Measurements from ENCODE around the gene PHOSPHO1. TPM values are rescaled to one million over a fixed set of nuclear protein-coding genes. Genes with fewer than 3 reads are reported as not detected.
A peak's percentile ranks its signal among the peaks of the same experiment; 100 is the strongest.

Gene PHOSPHO1
- total and polyA plus RNA-seq, 2 of the 13 experiments (the other 11 are each of a cell fraction or from before 2014, with no cell fraction given), result not detected

DNA sequence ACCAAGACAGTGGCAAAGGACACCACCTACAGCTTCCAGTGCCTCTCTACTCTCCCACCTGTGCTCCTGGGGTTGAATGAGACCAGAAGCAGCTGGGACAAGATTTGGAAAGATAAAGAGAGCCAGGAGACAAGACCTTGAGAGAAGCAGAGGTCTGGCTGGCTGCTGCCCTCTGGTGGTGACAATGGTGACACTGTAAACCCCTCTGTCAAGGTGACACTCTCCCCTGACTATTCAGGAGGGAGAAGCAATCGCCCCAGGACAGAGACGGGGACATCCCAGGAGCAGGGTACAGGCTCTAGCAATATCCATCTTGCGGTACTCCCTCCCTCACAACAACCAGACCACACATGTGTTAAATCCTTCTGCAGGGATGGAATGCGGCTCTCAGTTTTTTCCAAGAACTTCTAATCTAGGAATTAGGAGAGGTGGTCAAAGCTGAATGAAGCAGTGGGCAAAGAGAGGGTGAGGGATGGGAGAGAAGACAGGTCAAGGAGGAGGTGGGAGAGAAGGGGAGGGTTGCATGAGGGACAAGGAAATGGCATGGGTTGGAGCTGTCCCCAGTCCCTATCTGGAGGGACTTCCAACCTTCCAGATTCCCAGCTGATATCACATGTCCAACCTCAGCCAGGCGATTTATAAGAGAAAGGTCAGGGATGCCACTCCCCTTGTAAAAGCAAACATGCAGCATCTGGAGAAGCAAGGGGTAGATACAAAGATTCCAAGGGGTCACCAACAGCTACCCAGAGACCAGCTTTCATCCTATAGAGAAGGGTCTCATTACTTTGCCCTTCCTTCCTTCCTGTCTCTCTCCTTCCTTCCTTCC is 2.9 kb downstream of the PHOSPHO1 start (continued):
- TF ChIP-seq, protein P1, sequence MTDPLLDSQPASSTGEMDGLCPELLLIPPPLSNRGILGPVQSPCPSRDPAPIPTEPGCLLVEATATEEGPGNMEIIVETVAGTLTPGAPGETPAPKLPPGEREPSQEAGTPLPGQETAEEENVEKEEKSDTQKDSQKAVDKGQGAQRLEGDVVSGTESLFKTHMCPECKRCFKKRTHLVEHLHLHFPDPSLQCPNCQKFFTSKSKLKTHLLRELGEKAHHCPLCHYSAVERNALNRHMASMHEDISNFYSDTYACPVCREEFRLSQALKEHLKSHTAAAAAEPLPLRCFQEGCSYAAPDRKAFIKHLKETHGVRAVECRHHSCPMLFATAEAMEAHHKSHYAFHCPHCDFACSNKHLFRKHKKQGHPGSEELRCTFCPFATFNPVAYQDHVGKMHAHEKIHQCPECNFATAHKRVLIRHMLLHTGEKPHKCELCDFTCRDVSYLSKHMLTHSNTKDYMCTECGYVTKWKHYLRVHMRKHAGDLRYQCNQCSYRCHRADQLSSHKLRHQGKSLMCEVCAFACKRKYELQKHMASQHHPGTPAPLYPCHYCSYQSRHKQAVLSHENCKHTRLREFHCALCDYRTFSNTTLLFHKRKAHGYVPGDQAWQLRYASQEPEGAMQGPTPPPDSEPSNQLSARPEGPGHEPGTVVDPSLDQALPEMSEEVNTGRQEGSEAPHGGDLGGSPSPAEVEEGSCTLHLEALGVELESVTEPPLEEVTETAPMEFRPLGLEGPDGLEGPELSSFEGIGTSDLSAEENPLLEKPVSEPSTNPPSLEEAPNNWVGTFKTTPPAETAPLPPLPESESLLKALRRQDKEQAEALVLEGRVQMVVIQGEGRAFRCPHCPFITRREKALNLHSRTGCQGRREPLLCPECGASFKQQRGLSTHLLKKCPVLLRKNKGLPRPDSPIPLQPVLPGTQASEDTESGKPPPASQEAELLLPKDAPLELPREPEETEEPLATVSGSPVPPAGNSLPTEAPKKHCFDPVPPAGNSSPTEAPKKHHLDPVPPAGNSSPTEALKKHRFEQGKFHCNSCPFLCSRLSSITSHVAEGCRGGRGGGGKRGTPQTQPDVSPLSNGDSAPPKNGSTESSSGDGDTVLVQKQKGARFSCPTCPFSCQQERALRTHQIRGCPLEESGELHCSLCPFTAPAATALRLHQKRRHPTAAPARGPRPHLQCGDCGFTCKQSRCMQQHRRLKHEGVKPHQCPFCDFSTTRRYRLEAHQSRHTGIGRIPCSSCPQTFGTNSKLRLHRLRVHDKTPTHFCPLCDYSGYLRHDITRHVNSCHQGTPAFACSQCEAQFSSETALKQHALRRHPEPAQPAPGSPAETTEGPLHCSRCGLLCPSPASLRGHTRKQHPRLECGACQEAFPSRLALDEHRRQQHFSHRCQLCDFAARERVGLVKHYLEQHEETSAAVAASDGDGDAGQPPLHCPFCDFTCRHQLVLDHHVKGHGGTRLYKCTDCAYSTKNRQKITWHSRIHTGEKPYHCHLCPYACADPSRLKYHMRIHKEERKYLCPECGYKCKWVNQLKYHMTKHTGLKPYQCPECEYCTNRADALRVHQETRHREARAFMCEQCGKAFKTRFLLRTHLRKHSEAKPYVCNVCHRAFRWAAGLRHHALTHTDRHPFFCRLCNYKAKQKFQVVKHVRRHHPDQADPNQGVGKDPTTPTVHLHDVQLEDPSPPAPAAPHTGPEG (CRISPR knock-in tag; IDR thresholded peaks at IDR 0.05), result no peak
- TF ChIP-seq ZNF256 (CRISPR knock-in tag; conservative IDR thresholded peaks at IDR 0.05), result no peak
- no peak for TF ChIP-seq ZSCAN25 (CRISPR knock-in tag; IDR thresholded peaks at IDR 0.05)
- TF ChIP-seq ZNF550 (CRISPR knock-in tag; IDR thresholded peaks at IDR 0.05; ENCODE audit: borderline replicate concordance), result no peak
- no peak for TF ChIP-seq ZNF772 (CRISPR knock-in tag; IDR thresholded peaks at IDR 0.05)
- TF ChIP-seq ZNF841 (CRISPR knock-in tag; IDR thresholded peaks at IDR 0.05; ENCODE audit: borderline replicate concordance), result no peak
- no peak for TF ChIP-seq SP140L (CRISPR knock-in tag; IDR thresholded peaks at IDR 0.05; ENCODE audit: borderline replicate concordance)
- no peak for TF ChIP-seq MXD4 (CRISPR knock-in tag; IDR thresholded peaks at IDR 0.05)
- TF ChIP-seq MED13 (CRISPR knock-in tag; IDR thresholded peaks at IDR 0.05), result no peak
- TF ChIP-seq, protein P2, sequence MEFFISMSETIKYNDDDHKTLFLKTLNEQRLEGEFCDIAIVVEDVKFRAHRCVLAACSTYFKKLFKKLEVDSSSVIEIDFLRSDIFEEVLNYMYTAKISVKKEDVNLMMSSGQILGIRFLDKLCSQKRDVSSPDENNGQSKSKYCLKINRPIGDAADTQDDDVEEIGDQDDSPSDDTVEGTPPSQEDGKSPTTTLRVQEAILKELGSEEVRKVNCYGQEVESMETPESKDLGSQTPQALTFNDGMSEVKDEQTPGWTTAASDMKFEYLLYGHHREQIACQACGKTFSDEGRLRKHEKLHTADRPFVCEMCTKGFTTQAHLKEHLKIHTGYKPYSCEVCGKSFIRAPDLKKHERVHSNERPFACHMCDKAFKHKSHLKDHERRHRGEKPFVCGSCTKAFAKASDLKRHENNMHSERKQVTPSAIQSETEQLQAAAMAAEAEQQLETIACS (CRISPR knock-in tag; IDR thresholded peaks at IDR 0.05), result no peak
- no peak for TF ChIP-seq ZNF343 (CRISPR knock-in tag; IDR thresholded peaks at IDR 0.05)
- TF ChIP-seq FOXA1 (IDR thresholded peaks at IDR 0.05), result no peak
- TF ChIP-seq FOXA1 (CRISPR knock-in tag; IDR thresholded peaks at IDR 0.05), result 0 out of 2 replicates have a peak, but pooled peaks have one; percentile 52
- TF ChIP-seq, protein P3, sequence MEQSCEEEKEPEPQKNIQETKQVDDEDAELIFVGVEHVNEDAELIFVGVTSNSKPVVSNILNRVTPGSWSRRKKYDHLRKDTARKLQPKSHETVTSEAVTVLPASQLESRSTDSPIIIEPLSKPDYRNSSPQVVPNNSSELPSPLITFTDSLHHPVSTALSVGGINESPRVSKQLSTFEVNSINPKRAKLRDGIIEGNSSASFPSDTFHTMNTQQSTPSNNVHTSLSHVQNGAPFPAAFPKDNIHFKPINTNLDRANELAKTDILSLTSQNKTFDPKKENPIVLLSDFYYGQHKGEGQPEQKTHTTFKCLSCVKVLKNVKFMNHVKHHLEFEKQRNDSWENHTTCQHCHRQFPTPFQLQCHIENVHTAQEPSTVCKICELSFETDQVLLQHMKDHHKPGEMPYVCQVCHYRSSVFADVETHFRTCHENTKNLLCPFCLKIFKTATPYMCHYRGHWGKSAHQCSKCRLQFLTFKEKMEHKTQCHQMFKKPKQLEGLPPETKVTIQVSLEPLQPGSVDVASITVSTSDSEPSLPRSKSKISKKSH (CRISPR knock-in tag; IDR thresholded peaks at IDR 0.05; ENCODE audit: borderline replicate concordance), result no peak
- TF ChIP-seq ZNF629 (CRISPR knock-in tag; conservative IDR thresholded peaks at IDR 0.05), result no peak
- TF ChIP-seq, protein P4, sequence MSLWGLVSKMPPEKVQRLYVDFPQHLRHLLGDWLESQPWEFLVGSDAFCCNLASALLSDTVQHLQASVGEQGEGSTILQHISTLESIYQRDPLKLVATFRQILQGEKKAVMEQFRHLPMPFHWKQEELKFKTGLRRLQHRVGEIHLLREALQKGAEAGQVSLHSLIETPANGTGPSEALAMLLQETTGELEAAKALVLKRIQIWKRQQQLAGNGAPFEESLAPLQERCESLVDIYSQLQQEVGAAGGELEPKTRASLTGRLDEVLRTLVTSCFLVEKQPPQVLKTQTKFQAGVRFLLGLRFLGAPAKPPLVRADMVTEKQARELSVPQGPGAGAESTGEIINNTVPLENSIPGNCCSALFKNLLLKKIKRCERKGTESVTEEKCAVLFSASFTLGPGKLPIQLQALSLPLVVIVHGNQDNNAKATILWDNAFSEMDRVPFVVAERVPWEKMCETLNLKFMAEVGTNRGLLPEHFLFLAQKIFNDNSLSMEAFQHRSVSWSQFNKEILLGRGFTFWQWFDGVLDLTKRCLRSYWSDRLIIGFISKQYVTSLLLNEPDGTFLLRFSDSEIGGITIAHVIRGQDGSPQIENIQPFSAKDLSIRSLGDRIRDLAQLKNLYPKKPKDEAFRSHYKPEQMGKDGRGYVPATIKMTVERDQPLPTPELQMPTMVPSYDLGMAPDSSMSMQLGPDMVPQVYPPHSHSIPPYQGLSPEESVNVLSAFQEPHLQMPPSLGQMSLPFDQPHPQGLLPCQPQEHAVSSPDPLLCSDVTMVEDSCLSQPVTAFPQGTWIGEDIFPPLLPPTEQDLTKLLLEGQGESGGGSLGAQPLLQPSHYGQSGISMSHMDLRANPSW (CRISPR knock-in tag; IDR thresholded peaks at IDR 0.05; ENCODE audit: borderline replicate concordance), result no peak
- TF ChIP-seq MAZ (IDR thresholded peaks at IDR 0.05; ENCODE audit: borderline replicate concordance, low read depth, low read length), result no peak
- TF ChIP-seq MAZ (CRISPR knock-in tag; IDR thresholded peaks at IDR 0.05; ENCODE audit: low read depth), result no peak
